H9 (cell line): ENCODE results near the gene KIAA0825. TPM values are rescaled to one million over a fixed set of nuclear protein-coding genes. Genes with fewer than 3 reads are reported as not detected.

Source experiments
- DNase-seq: peaks from one replicate; pipeline ENCODE4 v3.0.0-alpha.2; 2017
- H2AFZ ChIP-seq: one replicate; pipeline ENCODE4 v1.6.1; 2013; ENCODE audit warnings: mild to moderate bottlenecking, low read length, control low read depth, moderate library complexity
- H2AK5ac ChIP-seq: 2 replicates; pipeline ENCODE4 v1.6.1; 2013; ENCODE audit warnings: low read length, control low read depth, mixed read lengths; ENCODE audit not compliant: insufficient read length
- H2BK120ac ChIP-seq: one replicate; pipeline ENCODE4 v1.6.1; 2013; ENCODE audit warnings: low read depth, mild to moderate bottlenecking, low read length, control low read depth, inconsistent platforms; ENCODE audit not compliant: poor library complexity, severe bottlenecking
- H2BK12ac ChIP-seq: 2 replicates; pipeline ENCODE4 v1.6.1; 2013; ENCODE audit warnings: low read length, control low read depth, mixed read lengths, low read depth; ENCODE audit not compliant: insufficient read length
- H2BK15ac ChIP-seq: 2 replicates; pipeline ENCODE4 v1.6.1; 2013; ENCODE audit warnings: low read depth, low read length, control low read depth
- H2BK20ac ChIP-seq: one replicate; pipeline ENCODE4 v1.6.1; 2013; ENCODE audit warnings: low read depth, mild to moderate bottlenecking, low read length, control low read depth, inconsistent platforms; ENCODE audit not compliant: poor library complexity, severe bottlenecking
- H2BK5ac ChIP-seq: 2 replicates; pipeline ENCODE4 v1.6.1; 2013; ENCODE audit warnings: low read length, control low read depth, mixed read lengths; ENCODE audit not compliant: insufficient read length
- H3K14ac ChIP-seq: 2 replicates; pipeline ENCODE4 v1.6.1; 2013; ENCODE audit warnings: low read length, control low read depth; ENCODE audit not compliant: insufficient read depth
- H3K18ac ChIP-seq: 2 replicates; pipeline ENCODE4 v1.6.1; 2013; ENCODE audit warnings: low read depth, mild to moderate bottlenecking, mixed read lengths, low read length, control low read depth; ENCODE audit not compliant: insufficient read length
- H3K23ac ChIP-seq: 2 replicates; pipeline ENCODE4 v1.6.1; 2013; ENCODE audit warnings: low read length, control low read depth, mixed read lengths, low read depth; ENCODE audit not compliant: insufficient read length
- H3K23me2 ChIP-seq: 2 replicates; pipeline ENCODE4 v1.6.1; 2013; ENCODE audit warnings: low read depth, mild to moderate bottlenecking, mixed read lengths, low read length, control low read depth; ENCODE audit not compliant: insufficient read length, poor library complexity, severe bottlenecking
- H3K27ac ChIP-seq: 2 replicates; pipeline ENCODE4 v1.5.1; 2013; ENCODE audit warnings: low read length, control low read depth, mixed read lengths, low read depth; ENCODE audit not compliant: insufficient read length
- H3K27me3 ChIP-seq: 2 replicates; pipeline ENCODE4 v1.6.1; 2013; ENCODE audit warnings: low read length, control low read depth, inconsistent platforms; ENCODE audit not compliant: insufficient read depth
- H3K4ac ChIP-seq: 2 replicates; pipeline ENCODE4 v1.6.1; 2013; ENCODE audit warnings: low read depth, mild to moderate bottlenecking, control low read depth, inconsistent platforms, low read length, moderate library complexity
- H3K4me1 ChIP-seq: 2 replicates; pipeline ENCODE4 v1.6.1; 2013; ENCODE audit warnings: low read length, control low read depth, inconsistent platforms; ENCODE audit not compliant: insufficient read depth
- H3K4me2 ChIP-seq: 2 replicates; pipeline ENCODE4 v1.6.1; 2013; ENCODE audit warnings: low read length, control low read depth, mixed read lengths; ENCODE audit not compliant: insufficient read length, insufficient read depth
- H3K56ac ChIP-seq: 2 replicates; pipeline ENCODE4 v1.6.1; 2013; ENCODE audit warnings: low read depth, mild to moderate bottlenecking, mixed read lengths, low read length, control low read depth; ENCODE audit not compliant: insufficient read length
- H3K79me1 ChIP-seq: 2 replicates; pipeline ENCODE4 v1.6.1; 2013; ENCODE audit warnings: low read depth, mild to moderate bottlenecking, moderate library complexity, low read length, control low read depth, inconsistent platforms; ENCODE audit not compliant: insufficient read depth, poor library complexity, severe bottlenecking
- H3K79me2 ChIP-seq: 2 replicates; pipeline ENCODE4 v1.6.1; 2013; ENCODE audit warnings: low read length, control low read depth, inconsistent platforms; ENCODE audit not compliant: insufficient read depth
- H3K9ac ChIP-seq: 2 replicates; pipeline ENCODE4 v1.6.1; 2013; ENCODE audit warnings: low read length, control low read depth, mixed read lengths; ENCODE audit not compliant: insufficient read length; ENCODE audit errors: extremely low read depth
- H3K9me3 ChIP-seq: one replicate; pipeline ENCODE4 v1.6.1; 2013; ENCODE audit warnings: low read depth, low read length, inconsistent platforms; ENCODE audit not compliant: control insufficient read depth
- H3T11ph ChIP-seq: one replicate; pipeline ENCODE4 v1.6.1; 2013; ENCODE audit warnings: mild to moderate bottlenecking, low read length, control low read depth, inconsistent platforms
- H4K20me1 ChIP-seq: one replicate; pipeline ENCODE4 v1.6.1; 2013; ENCODE audit not compliant: control insufficient read depth, insufficient read length, insufficient read depth
- H4K5ac ChIP-seq: 2 replicates; pipeline ENCODE4 v1.6.1; 2013; ENCODE audit warnings: low read depth, mild to moderate bottlenecking, mixed read lengths, low read length, control low read depth; ENCODE audit not compliant: insufficient read length
- H4K8ac ChIP-seq: replicated peaks from 2 replicates; pipeline ENCODE4 v1.6.1; 2013; ENCODE audit warnings: low read length, control low read depth, mixed read lengths, low read depth; ENCODE audit not compliant: insufficient read length
- H4K91ac ChIP-seq: 2 replicates; pipeline ENCODE4 v1.6.1; 2013; ENCODE audit warnings: low read depth, mild to moderate bottlenecking, moderate library complexity, mixed read lengths, low read length, control low read depth; ENCODE audit not compliant: insufficient read length
- H3K27ac Mint-ChIP-seq, 3 experiments: 2 replicates in 2 of 3; 3 replicates in 1 of 3; pipeline ENCODE4 v1.8.0; 2020 to 2021; ENCODE audit warnings: mixed read lengths in 3 of 3, mild to moderate bottlenecking in 1 of 3, moderate library complexity in 1 of 3
- H3K27me3 Mint-ChIP-seq: 2 replicates; pipeline ENCODE4 v1.8.0; 2021; ENCODE audit warnings: low read depth, mild to moderate bottlenecking, moderate library complexity, mixed read lengths
- H3K36me3 Mint-ChIP-seq, 3 experiments: 2 replicates in 2 of 3; 3 replicates in 1 of 3; pipeline ENCODE4 v1.8.0; 2020 to 2021; ENCODE audit warnings: low read depth in 3 of 3, mixed read lengths in 3 of 3; ENCODE audit not compliant: insufficient read depth in 1 of 3
- H3K4me1 Mint-ChIP-seq, 2 experiments: 2 replicates each; pipeline ENCODE4 v1.8.0; 2020; ENCODE audit warnings: mixed read lengths in 2 of 2
- H3K4me3 Mint-ChIP-seq, 2 experiments: 2 replicates in 1 of 2; 3 replicates in 1 of 2; pipeline ENCODE4 v1.8.0; 2020 to 2021; ENCODE audit warnings: mild to moderate bottlenecking in 2 of 2, mixed read lengths in 2 of 2, moderate library complexity in 1 of 2
- H3K9me3 Mint-ChIP-seq, 2 experiments: 2 replicates in 1 of 2; 3 replicates in 1 of 2; pipeline ENCODE4 v1.8.0; 2020; ENCODE audit warnings: mild to moderate bottlenecking in 2 of 2, mixed read lengths in 2 of 2, moderate library complexity in 1 of 2
- CTCF ChIP-seq: fragments of 200-600 bp; sonication (generic); conservative IDR thresholded peaks from 3 replicates; pipeline ENCODE4 v1.8.0; 2021; ENCODE audit warnings: antibody characterized with exemption, mild to moderate bottlenecking
- WGBS: extraction: QIAGEN DNeasy Blood & Tissue Kit; methylation state at CpG from one replicate; pipeline ENCODE4 v1.1.7; 2013; ENCODE audit warnings: missing lambda C conversion rate, low lambda C conversion rate, mixed read lengths; ENCODE audit not compliant: insufficient read length; ENCODE audit errors: extremely low coverage; 5-methylcytosine and 5-hydroxymethylcytosine counted together
- total RNA-seq: library from RNA; stranded (reverse); gene quantifications from 2 replicates; pipeline ENCODE4 v1.2.1, GENCODE V29; 2021

KIAA0825 gene
- total RNA-seq, 1 experiment from 2014 or later, result 1.8 TPM

- H3K36me3 Mint-ChIP-seq, result peaks cover 0 to 13% (median 3%) of the 10 kb centered on the region in 3 experiments; a peak in 5 of 7 replicates
- no peak overlapping the region for H3K4me3 Mint-ChIP-seq
- Histone ChIP-seq H2AFZ (no peak overlapping the region), H3K23ac (no peak overlapping the region), H3K4me2 (no peak overlapping the region), H3K79me2 (no peaks in the 10 kb centered on the region), H2AK5ac (no peak overlapping the region), H3K9ac (no peak overlapping the region), H3K27me3 (no peaks in the 10 kb centered on the region), H4K8ac (no peak overlapping the region), H2BK120ac (no peak overlapping the region), H3K56ac (no peak overlapping the region), H2BK12ac (no peak overlapping the region), H3K79me1 (no peaks in the 10 kb centered on the region), H4K5ac (no peak overlapping the region), H2BK15ac (no peak overlapping the region), H3K4ac (no peak overlapping the region), H3K18ac (no peak overlapping the region), H3K27ac (no peak overlapping the region), H2BK5ac (no peak overlapping the region), H3K4me1 (no peaks in the 10 kb centered on the region), H3K23me2 (no peaks in the 10 kb centered on the region), H3K9me3 (peaks cover 4% of the 10 kb centered on the region), H3T11ph (no peak overlapping the region), H2BK20ac (no peak overlapping the region), H3K14ac (no peak overlapping the region), H4K20me1 (no peaks in the 10 kb centered on the region), H4K91ac (no peak overlapping the region)
- DNase-seq, result no peak
- no peak for TF ChIP-seq CTCF
- no CpG with 5 or more reads among the region's 3 CpGs for WGBS
- no peaks in the 10 kb centered on the region for H3K27me3 Mint-ChIP-seq
- H3K4me1 Mint-ChIP-seq, result peaks cover 21 to 24% of the 10 kb centered on the region in 2 experiments
- peaks cover 8 to 9% of the 10 kb centered on the region in 2 experiments; a peak in 4 of 5 replicates for H3K9me3 Mint-ChIP-seq
- no peak overlapping the region for H3K27ac Mint-ChIP-seq
These were observed 229.5 kb downstream of the KIAA0825 start for GRCh38 chr5:94388773-94389514.
